22Rv1 (cell line): Measurements from ENCODE around the gene CCDC154.

Experiments used
- H3K27ac ChIP-seq: fragments of 450-650 bp; 2 replicates; pipeline ENCODE4 v1.5.1; 2017
- CTCF ChIP-seq: fragments of 450-650 bp; IDR thresholded peaks from 2 replicates; pipeline ENCODE4 v1.5.1; 2017; ENCODE audit warnings: mild to moderate bottlenecking
- ZFX ChIP-seq: fragments of 450-650 bp; IDR thresholded peaks from 2 replicates; pipeline ENCODE4 v1.6.1; 2017; ENCODE audit warnings: antibody characterized with exemption, borderline replicate concordance

Gene CCDC154

GRCh38 chr16:1438229-1439057 lies 5.9 kb downstream of the CCDC154 start:
- TF ChIP-seq CTCF, result no peak
- no peak for TF ChIP-seq ZFX
- H3K27ac ChIP-seq, result no peak overlapping the region

GRCh38 chr16:1437606-1438005 lies 6.8 kb downstream of the CCDC154 start:
- H3K27ac ChIP-seq, result no peak overlapping the region
- no peak for TF ChIP-seq CTCF
- TF ChIP-seq ZFX, result no peak

GRCh38 chr16:1436731-1437355 lies 7.5 kb downstream of the CCDC154 start:
- TF ChIP-seq ZFX, result no peak
- TF ChIP-seq CTCF, result no peak; the same call in 1 of the 2 replicates
- H3K27ac ChIP-seq, result no peak overlapping the region

GRCh38 chr16:1435921-1436697 lies 8.2 kb downstream of the CCDC154 start:
- TF ChIP-seq ZFX (no peak), CTCF (peak; percentile 28)
- H3K27ac ChIP-seq, result no peak overlapping the region

- TF ChIP-seq CTCF (no peak), ZFX (no peak)
Observed at GRCh38 chr16:1434644-1435592, 9.4 kb downstream of the CCDC154 start.

GRCh38 chr16:1433756-1434155 lies 10.6 kb downstream of the CCDC154 start:
- H3K27ac ChIP-seq, result no peak overlapping the region
- no peak for TF ChIP-seq ZFX
- TF ChIP-seq CTCF, result no peak

More at GRCh38 chr16:1434644-1435592, 9.4 kb downstream of the CCDC154 start:
- H3K27ac ChIP-seq, result no peak overlapping the region
